Progenitor cell of endocrine pancreas (in vitro differentiated cells): Measurements from ENCODE around the gene CAMK2D. TPM values are rescaled to one million over a fixed set of nuclear protein-coding genes. Genes with fewer than 3 reads are reported as not detected.

Experiments
- DNase-seq: peaks from one replicate; pipeline ENCODE4 v3.0.0; 2021; ENCODE audit warnings: low spot score; ENCODE audit not compliant: unreplicated experiment
- H3K27ac Mint-ChIP-seq: 2 replicates; pipeline ENCODE4 v1.8.0; 2021; ENCODE audit warnings: mild to moderate bottlenecking, moderate library complexity, mixed read lengths
- H3K27me3 Mint-ChIP-seq: 2 replicates; pipeline ENCODE4 v1.8.0; 2021; ENCODE audit warnings: mixed read lengths
- H3K36me3 Mint-ChIP-seq: 2 replicates; pipeline ENCODE4 v1.8.0; 2022; ENCODE audit warnings: mixed read lengths; ENCODE audit not compliant: insufficient read depth
- H3K4me1 Mint-ChIP-seq: 2 replicates; pipeline ENCODE4 v1.8.0; 2021; ENCODE audit warnings: low read depth, mixed read lengths
- H3K4me3 Mint-ChIP-seq: 2 replicates; pipeline ENCODE4 v1.8.0; 2021; ENCODE audit warnings: low read depth, mild to moderate bottlenecking, moderate library complexity, mixed read lengths
- H3K9me3 Mint-ChIP-seq: 2 replicates; pipeline ENCODE4 v1.8.0; 2021; ENCODE audit warnings: low read depth, mixed read lengths
- CTCF ChIP-seq: fragments of 200-600 bp; sonication (generic); IDR thresholded peaks from one replicate; pipeline ENCODE4 v1.5.0; 2021; ENCODE audit warnings: antibody characterized with exemption, mild to moderate bottlenecking; ENCODE audit not compliant: unreplicated experiment
- total RNA-seq: library from RNA; stranded (reverse); gene quantifications from 2 replicates; pipeline ENCODE4 v1.2.1, GENCODE V29; 2021

CAMK2D gene
- total RNA-seq, 1 donor from 2014 or later: 74.4 TPM

- Mint-ChIP-seq H3K4me1 (peaks cover 17% of the 10 kb centered on the region), H3K4me3 (no peak overlapping the region), H3K36me3 (peaks cover 8% of the 10 kb centered on the region), H3K27ac (peak overlapping the region; percentile 11), H3K27me3 (no peaks in the 10 kb centered on the region), H3K9me3 (peaks cover 7% of the 10 kb centered on the region)
- no peak for DNase-seq
- TF ChIP-seq CTCF: no peak
Observed at GRCh38 chr4:113574636-113575103, 186.9 kb downstream of the CAMK2D start.

GRCh38 chr4:113572620-113573019 is 188.9 kb downstream of the CAMK2D start:
- H3K4me1 Mint-ChIP-seq: peaks cover 17% of the 10 kb centered on the region
- H3K36me3 Mint-ChIP-seq: peaks cover 8% of the 10 kb centered on the region
- TF ChIP-seq CTCF: no peak
- H3K27ac Mint-ChIP-seq: no peak overlapping the region
- no peak for DNase-seq
- H3K27me3 Mint-ChIP-seq: no peaks in the 10 kb centered on the region
- no peak overlapping the region for H3K4me3 Mint-ChIP-seq
- H3K9me3 Mint-ChIP-seq: peaks cover 7% of the 10 kb centered on the region

GRCh38 chr4:113566015-113566795 is 195.3 kb downstream of the CAMK2D start:
- DNase-seq: no peak
- Mint-ChIP-seq H3K27me3 (no peaks in the 10 kb centered on the region), H3K27ac (peak overlapping the region; percentile 19), H3K4me3 (no peak overlapping the region), H3K9me3 (peaks cover 1% of the 10 kb centered on the region), H3K4me1 (peaks cover 1% of the 10 kb centered on the region), H3K36me3 (peaks cover 1% of the 10 kb centered on the region)
- TF ChIP-seq CTCF: no peak

GRCh38 chr4:113565702-113566012 is 195.9 kb downstream of the CAMK2D start:
- Mint-ChIP-seq H3K27me3 (no peaks in the 10 kb centered on the region), H3K4me3 (no peak overlapping the region), H3K9me3 (no peaks in the 10 kb centered on the region), H3K4me1 (peaks cover 1% of the 10 kb centered on the region), H3K36me3 (peaks cover 3% of the 10 kb centered on the region), H3K27ac (no peak overlapping the region)
- DNase-seq: no peak
- no peak for TF ChIP-seq CTCF

- DNase-seq: no peak
- Mint-ChIP-seq H3K9me3 (no peaks in the 10 kb centered on the region), H3K36me3 (peaks cover 3% of the 10 kb centered on the region), H3K4me3 (no peak overlapping the region), H3K27ac (no peak overlapping the region), H3K4me1 (no peaks in the 10 kb centered on the region), H3K27me3 (no peaks in the 10 kb centered on the region)
- no peak for TF ChIP-seq CTCF
Observed at GRCh38 chr4:113564493-113564892, 197.0 kb downstream of the CAMK2D start.
